ENCODE data around the gene CAMTA1.

DNA sequence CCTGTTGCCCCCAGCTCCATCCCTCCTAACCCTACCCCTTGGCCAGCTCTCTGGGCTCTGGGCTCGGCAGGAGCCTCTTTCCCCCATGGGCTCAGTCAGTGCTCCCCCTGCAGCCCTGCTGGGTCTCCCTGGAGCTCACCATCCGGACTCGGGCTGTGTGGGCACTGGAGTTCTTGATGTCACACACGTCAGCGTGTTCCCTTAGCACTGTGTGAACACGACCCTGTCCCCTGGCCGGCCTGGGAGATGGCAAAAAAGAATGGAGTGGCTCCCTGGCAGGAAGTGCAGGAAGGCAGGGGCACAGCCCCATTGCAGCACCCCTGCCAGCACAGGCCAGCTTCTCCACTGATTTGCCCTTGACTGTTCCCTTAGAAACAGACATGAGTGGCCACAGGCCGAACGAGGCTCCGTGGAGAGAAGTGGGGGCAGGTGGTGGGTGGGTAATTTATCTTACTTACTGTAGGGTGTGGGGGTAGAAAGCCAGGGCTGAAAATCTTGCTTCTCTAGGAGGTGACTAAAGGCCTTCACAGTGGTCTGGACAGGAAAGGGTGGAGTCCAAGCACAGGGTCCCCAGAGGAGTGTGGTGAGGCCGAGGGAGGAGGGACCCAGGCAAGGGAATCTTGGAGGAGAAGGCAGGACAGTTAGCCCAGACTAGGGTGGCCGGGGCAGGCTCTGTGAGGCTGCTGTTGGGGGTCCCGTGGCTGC lies 604.1 kb downstream of the CAMTA1 start:
- no peak for TF ChIP-seq POLR2AphosphoS5 (IDR thresholded peaks at IDR 0.05; ENCODE audit: low read depth, low read length)
- no peak for TF ChIP-seq REST (IDR thresholded peaks at IDR 0.05; ENCODE audit: insufficient read depth in 1 of 2, low read depth in 2 of 2, low read length in 1 of 2)
- no peak for TF ChIP-seq CTCF (IDR thresholded peaks at IDR 0.05)
- no peak for TF ChIP-seq SIN3A (IDR thresholded peaks at IDR 0.05; ENCODE audit: borderline replicate concordance, insufficient read depth, low read depth, low read length)
- TF ChIP-seq TCF7L2 (IDR thresholded peaks at IDR 0.05; ENCODE audit: low read depth, low read length) = no peak
